Measurements from ENCODE around the gene ASPHD1.
"Not testable (repeated sequence)": the region's sequence is repeated elsewhere in the genome, so short reads cannot be mapped to it uniquely, and the experiment has no call there.

The ASPHD1 gene, protein sequence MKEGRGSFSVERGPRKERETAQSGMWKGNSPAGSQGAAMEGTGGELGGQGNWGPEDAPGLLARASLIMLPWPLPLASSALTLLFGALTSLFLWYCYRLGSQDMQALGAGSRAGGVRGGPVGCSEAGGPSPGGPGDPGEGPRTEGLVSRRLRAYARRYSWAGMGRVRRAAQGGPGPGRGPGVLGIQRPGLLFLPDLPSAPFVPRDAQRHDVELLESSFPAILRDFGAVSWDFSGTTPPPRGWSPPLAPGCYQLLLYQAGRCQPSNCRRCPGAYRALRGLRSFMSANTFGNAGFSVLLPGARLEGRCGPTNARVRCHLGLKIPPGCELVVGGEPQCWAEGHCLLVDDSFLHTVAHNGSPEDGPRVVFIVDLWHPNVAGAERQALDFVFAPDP

DNA sequence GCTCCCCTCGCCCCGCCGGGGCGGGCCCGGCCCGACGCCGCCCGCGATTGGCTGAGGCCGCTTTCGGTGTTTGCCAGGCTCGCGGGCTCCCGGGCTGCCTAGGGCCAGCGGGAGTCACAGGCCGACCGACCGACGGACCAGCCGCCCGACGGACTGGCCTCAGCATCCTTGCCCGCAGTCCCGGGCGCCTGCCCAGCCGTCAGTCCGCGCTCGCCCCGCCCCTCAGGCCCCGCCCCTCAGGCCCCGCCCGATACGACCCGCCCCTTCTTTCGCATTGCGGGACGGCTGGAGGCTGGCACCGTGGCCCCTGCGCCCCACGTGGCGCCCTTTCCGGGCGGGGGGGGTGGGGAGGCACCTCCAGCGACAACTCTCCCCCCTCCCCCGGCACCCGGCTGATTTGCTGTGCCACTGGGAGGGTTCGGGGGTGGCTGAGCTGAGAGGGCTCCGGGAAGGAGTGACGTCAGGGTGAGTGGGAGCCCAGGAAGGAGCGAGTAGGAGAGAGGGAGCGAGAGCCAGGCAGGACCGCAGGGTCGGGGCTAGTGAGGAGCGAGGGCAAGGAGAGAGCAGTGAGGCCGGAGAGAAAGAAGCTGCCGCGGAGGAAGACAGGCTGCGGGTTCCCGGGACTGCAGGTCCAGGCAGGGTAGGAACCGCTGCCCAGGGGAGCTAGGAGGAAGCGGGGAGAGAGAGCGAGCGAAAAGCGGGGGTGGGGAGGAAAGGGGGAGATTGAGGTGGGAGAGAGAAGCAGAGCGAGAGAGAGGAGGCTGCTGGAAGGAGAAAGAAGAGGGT lies at the start of gene ASPHD1:
Gene ASPHD1 (plus strand): TSS at position 387 of the 786 bp plus-strand sequence. CDS start 484 bp downstream, outside the sequence.
- DNase-seq (ENCODE audit: low spot score), result peak; percentile 89

- DNase-seq (ENCODE audit: low spot score), result no peak
These were observed 49.3 kb upstream of the ASPHD1 start for GRCh38 chr16:29850998-29851397.

- DNase-seq (ENCODE audit: low spot score), result peak; percentile 40
These were observed 47.6 kb upstream of the ASPHD1 start for GRCh38 chr16:29852654-29853053.

DNA sequence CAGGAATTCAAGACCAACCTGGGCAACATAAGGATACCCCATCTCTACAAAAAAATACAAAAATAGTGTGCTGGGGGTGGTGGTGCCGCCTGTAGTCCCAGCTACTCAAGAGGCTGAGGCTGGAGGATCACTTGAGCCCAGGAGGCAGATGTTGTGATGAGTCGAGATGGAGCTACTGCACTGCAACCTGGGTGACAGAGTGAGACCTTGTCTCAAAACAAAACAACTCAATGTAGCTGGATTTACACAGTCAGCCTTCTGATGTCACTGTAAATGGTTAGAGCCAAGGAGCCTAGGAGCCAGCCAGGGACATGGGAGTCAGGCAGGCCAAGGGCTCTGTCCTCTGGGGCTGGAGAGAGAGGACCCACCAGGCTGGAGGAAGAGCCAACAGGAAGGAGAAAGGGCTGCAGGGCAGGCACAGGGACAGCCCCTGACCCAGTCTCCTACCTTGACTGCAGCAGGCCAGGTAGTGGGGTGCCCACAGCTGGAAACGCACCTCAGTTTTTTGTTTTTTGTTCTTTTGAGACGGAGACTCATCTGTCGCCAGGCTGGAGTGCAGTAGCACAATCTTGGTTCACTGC lies 45.7 kb upstream of the ASPHD1 start:
- DNase-seq (ENCODE audit: low spot score), result no peak

DNA sequence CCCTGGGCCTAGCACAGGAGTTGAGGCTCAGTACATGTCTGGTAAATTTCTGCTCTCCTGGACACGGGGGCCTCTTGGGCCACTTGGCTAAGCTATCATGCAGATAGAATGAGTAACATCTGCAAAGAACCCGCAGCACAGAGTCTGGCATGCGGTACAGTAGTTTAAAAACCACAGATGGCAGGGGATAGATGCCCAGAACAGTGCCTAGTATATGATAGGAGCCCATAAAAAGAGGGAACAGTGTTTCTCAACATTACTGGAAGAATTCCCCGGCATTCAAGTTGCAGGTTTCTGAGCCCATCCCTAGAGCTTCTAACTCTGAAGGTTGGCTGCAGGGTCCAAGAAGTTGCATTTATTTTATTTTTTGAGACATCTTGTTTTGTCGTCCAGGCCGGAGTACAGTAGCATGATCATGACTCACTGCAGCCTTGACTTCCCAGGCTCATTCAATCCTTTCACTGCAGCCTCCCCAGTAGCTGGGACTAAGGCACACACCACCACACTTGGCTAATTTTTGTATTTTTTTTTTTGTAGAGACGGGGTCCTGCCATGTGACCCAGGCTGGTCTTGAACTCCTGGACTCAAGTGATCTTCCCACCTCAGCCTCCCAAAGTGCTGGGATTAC lies 43.0 kb upstream of the ASPHD1 start:
- DNase-seq (ENCODE audit: low spot score), result no peak

GRCh38 chr16:29858149-29858849 lies 42.0 kb upstream of the ASPHD1 start:
- peak; percentile 41 for DNase-seq (ENCODE audit: low spot score)

DNA sequence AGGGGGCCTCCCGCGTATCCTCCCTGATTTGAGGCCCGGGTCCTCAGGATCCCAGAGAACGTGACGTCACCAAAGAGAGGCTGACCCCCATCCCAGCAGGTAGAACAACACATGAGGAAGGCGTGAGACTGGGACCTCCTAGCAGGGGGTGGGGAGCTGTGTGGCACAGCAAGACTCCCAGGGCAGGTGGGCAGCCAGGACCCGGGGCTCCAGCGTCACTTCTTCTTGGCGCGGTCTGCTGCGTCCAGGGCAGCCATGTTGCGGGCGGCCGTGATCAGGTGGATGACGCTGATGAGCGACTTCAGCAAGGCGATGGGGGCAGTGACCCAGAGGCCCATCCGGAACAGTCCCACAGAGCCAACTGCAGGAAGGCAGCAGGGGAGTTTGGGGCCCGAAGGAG lies 41.3 kb upstream of the ASPHD1 start:
- no peak for DNase-seq (ENCODE audit: low spot score)

DNA sequence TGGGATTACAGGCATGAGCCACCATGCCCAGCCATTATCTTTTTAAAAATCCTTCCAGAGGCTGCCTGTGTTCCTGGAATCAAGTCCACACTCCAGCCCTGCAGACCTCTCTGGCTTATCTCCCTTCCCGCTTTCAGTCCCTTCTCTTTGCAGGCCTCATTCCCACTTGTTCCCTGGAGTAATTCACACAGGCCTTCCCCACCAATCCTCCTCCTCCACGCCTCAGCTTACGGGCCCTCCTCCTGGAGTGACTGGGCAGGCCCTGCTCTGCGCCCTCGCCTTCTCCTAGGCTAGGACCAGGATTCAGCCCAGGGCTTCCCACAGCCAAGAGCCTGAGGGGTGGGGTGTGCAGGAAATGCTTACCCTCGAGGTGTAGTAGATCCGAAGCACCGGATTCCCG lies 40.1 kb upstream of the ASPHD1 start:
- DNase-seq (ENCODE audit: low spot score), result no peak

DNA sequence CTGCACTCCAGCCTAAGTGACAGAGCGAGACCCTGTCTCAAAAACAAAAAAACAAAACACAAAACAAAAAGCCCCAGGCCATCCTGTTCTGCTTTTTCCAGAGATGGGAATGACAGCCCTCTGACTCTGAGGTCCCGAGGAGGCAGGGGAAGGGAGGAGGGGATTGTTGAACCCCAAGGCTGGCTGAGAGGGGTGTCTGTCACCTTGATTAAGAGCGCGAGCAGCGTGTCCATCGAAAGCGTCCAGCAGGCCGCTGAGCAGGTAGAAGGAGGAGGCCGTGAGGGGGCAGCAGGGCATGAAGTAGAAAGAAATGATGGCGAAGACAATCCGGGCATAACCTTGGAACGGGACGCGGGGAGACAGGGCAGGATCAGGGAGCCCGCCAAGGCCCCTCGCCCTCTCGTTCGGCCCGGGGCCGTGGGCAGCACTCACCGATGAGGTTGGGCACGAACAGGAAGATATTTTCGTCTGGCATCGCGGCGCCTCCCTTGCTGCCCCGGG lies 37.9 kb upstream of the ASPHD1 start:
- peak; percentile 25 for DNase-seq (ENCODE audit: low spot score)

- DNase-seq (ENCODE audit: low spot score), result peak; percentile 98
These were observed 37.2 kb upstream of the ASPHD1 start, which contains the start of gene CDIPT for GRCh38 chr16:29862884-29863668. Gene CDIPT (minus strand): TSS chr16:29863226. CDS start chr16:29862857, 369 bp downstream.

- DNase-seq (ENCODE audit: low spot score), result no peak
These were observed 36.7 kb upstream of the ASPHD1 start for GRCh38 chr16:29863669-29863984.

- DNase-seq (ENCODE audit: low spot score), result no peak
These were observed 36.1 kb upstream of the ASPHD1 start for GRCh38 chr16:29864205-29864604.

DNA sequence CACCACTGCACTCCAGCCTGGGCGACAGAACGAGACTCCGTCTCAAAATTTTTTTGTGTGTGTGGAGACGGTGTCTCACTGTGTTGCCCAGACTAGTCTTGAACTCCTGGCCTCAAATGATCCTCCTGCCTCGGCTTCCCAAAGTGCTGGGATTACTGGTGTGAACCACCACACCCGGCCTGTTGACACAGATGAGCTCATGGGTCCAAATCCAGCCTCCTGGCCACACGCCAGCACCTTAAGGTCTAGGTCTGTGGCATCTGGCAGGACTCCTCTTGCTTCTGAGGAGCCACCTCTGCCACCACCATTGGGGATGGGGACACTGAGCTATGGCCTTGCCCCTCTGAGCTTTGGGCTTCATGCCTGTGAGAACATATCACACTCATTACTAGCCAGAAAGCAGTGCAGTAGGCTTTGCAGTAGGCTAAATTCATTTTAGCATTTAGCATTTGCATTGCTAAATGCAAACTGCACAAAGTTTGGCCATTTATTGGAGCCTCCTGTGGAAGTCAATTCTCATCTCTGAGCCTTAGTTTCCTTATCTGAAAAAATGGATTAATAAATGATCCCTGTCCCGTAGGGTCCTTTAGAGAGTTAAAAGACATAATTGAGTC lies 31.8 kb upstream of the ASPHD1 start:
- DNase-seq (ENCODE audit: low spot score), result no peak

DNA sequence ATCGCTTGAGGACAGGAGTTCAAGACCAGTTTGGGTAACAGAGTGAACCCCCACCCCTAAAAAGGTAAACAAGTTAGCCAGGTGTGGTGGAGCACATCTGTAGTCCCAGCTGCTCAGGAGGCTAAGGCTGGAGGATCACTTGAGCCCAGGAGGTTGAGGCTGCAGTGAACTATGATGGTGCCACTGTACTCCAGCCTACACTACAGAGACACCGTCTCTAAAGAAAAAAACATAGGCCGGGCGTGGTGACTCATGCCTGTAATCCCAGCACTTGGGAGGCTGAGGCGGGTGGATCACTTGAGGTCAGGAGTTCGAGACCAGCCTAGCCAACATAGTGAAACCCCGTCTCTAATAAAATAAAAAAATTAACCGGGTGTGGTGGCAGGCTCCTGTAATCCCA lies 31.2 kb upstream of the ASPHD1 start:
- DNase-seq (ENCODE audit: low spot score), result not testable (repeated sequence)

DNA sequence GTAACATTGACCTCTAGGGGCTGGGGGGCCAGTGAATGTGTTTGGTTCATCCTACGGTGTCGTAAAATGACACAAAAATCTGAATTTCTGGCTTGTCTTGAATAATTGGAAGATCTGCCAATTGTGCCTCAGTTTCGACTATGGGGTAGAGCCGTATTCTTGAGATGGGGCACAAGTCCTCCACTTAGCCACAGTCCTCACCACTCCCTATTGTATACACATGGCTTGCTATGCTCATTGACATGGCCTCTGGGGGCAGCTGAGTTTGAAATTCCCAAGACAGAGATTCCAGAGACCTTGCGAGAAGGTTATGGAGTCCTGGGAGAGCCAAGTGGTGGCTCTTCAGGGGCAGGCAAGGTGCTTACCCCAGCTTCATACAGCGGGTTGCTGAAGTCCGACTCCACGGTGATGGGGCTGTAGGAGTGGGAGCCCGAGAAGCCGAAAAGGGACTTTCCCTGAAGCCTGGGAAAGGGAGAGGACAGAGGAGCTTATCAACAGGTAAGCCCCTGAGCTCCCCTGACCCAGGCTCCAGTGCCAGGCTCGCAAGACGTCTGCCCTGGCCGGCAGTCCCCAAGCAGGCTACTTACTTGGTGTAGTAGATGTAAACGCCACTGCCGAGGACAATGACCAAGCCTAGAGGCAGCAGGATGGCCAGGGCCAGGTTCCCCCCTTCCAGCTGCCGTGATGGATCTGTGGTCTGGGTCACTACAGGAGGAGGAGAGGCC lies 28.3 kb upstream of the ASPHD1 start:
- no peak for DNase-seq (ENCODE audit: low spot score)

- DNase-seq (ENCODE audit: low spot score), result no peak
These were observed 27.0 kb upstream of the ASPHD1 start for GRCh38 chr16:29873319-29873718.

- DNase-seq (ENCODE audit: low spot score), result no peak
These were observed 25.1 kb upstream of the ASPHD1 start for GRCh38 chr16:29875206-29875605.

- no peak for DNase-seq (ENCODE audit: low spot score)
These were observed 24.1 kb upstream of the ASPHD1 start for GRCh38 chr16:29876217-29876593.

- no peak for DNase-seq (ENCODE audit: low spot score)
These were observed 23.6 kb upstream of the ASPHD1 start for GRCh38 chr16:29876594-29877249.

Data from pons (tissue), 1 donor.